Mucosa of descending colon (tissue), 3 donors: Measurements from ENCODE around the gene CACNA1C. TPM values are rescaled to one million over a fixed set of nuclear protein-coding genes. Genes with fewer than 3 reads are reported as not detected.

Experiments used
- ATAC-seq: fragments of 200-7000 bp; cut with Tn5 transposase; one replicate; pipeline ENCODE4 v1.9.1; 2020; ENCODE audit warnings: mild to moderate bottlenecking, moderate library complexity
- DNase-seq, 3 donors: peaks; one replicate each; pipeline ENCODE4 v3.0.0-alpha.2; 2020
- H3K36me3 ChIP-seq: fragments of 200-600 bp; one replicate; pipeline ENCODE4 v1.8.0; 2021; ENCODE audit warnings: low read depth, mild to moderate bottlenecking
- H3K4me1 ChIP-seq: fragments of 200-600 bp; one replicate; pipeline ENCODE4 v1.8.0; 2021; ENCODE audit warnings: low read depth, mild to moderate bottlenecking
- H3K4me3 ChIP-seq: fragments of 200-600 bp; one replicate; pipeline ENCODE4 v1.8.0; 2021; ENCODE audit warnings: mild to moderate bottlenecking
- H3K9me3 ChIP-seq: fragments of 200-600 bp; one replicate; pipeline ENCODE4 v1.8.0; 2021; ENCODE audit warnings: mild to moderate bottlenecking
- CTCF ChIP-seq: fragments of 200-600 bp; IDR thresholded peaks from one replicate; pipeline ENCODE4 v1.8.0; 2022; ENCODE audit warnings: antibody characterized with exemption, mild to moderate bottlenecking
- intact Hi-C, 2 donors: fragments of 100-400 bp; cut with DNase I in 1 of 2; cut with micrococcal nuclease in 1 of 2; formaldehyde crosslinking; loops; one replicate each; pipeline versions ENCODE4 v1.11.0 to v1.11.1; 2022; cut with DNase I, micrococcal nuclease
- total RNA-seq, 3 donors: library from RNA; stranded (reverse); fragmentation: NEBNext Ultra II Directional in 2 of 3; extraction: Animal tissue kit (Norgen Biotek cat#: 25700) in 2 of 3; gene quantifications; one replicate each; pipeline versions ENCODE4 v1.2.1 to v1.2.4, GENCODE V29; 2021 to 2023
- donor health status: DM: no; HTN: no; CAD: no; lungs with moderate emphysema.
- donor health status: DM: no; HTN: no; CAD: no.
- donor health status: DM: no; HTN: yes; CAD: no.

The CACNA1C gene
- total RNA-seq, 3 donors from 2014 or later = 5.5 to 89.4 (median 9.2) TPM

GRCh38 chr12:2027351-2027750 lies 25.4 kb upstream of the CACNA1C start:
- Histone ChIP-seq H3K36me3 (no peaks in the 10 kb centered on the region), H3K9me3 (no peaks in the 10 kb centered on the region), H3K4me3 (no peak overlapping the region), H3K4me1 (no peaks in the 10 kb centered on the region)
- no peak for TF ChIP-seq CTCF
- DNase-seq = no peak
- no peak for ATAC-seq
- intact Hi-C loops = no loop called here

GRCh38 chr12:2029851-2030250 lies 22.9 kb upstream of the CACNA1C start:
- Histone ChIP-seq H3K4me3 (no peak overlapping the region), H3K4me1 (peaks cover 2% of the 10 kb centered on the region), H3K9me3 (no peaks in the 10 kb centered on the region), H3K36me3 (no peaks in the 10 kb centered on the region)
- intact Hi-C loops = loop anchor here (10.0 kb wide), 1 partner anchor 235 kb away; no protein-coding TSS in a partner anchor
- ATAC-seq = no peak
- no peak for DNase-seq
- no peak for TF ChIP-seq CTCF

GRCh38 chr12:2032506-2032905 lies 20.3 kb upstream of the CACNA1C start:
- intact Hi-C loops = loop anchor here (10.0 kb wide), 1 partner anchor 238 kb away; no protein-coding TSS in a partner anchor
- DNase-seq (no peak), ATAC-seq (no peak)
- no peaks in the 10 kb centered on the region for H3K9me3 ChIP-seq
- no peak for TF ChIP-seq CTCF
- no peak overlapping the region for H3K4me3 ChIP-seq
- peaks cover 7% of the 10 kb centered on the region for H3K4me1 ChIP-seq
- H3K36me3 ChIP-seq = no peaks in the 10 kb centered on the region

GRCh38 chr12:2034633-2035430 lies 18.0 kb upstream of the CACNA1C start:
- Histone ChIP-seq H3K9me3 (no peaks in the 10 kb centered on the region), H3K4me3 (no peak overlapping the region), H3K36me3 (no peaks in the 10 kb centered on the region), H3K4me1 (peaks cover 7% of the 10 kb centered on the region)
- ATAC-seq (peak; percentile 99), DNase-seq (peak; percentile 87 to 95 (median 92))
- intact Hi-C loops = loop anchor here (10.0 kb wide), 1 partner anchor 240 kb away; no protein-coding TSS in a partner anchor
- TF ChIP-seq CTCF = peak; percentile 96

GRCh38 chr12:2035431-2036055 lies 17.2 kb upstream of the CACNA1C start:
- intact Hi-C loops = loop anchor here (10.0 kb wide), 1 partner anchor 241 kb away; no protein-coding TSS in a partner anchor
- H3K9me3 ChIP-seq = no peaks in the 10 kb centered on the region
- no peak overlapping the region for H3K4me3 ChIP-seq
- DNase-seq = no peak
- H3K4me1 ChIP-seq = peaks cover 7% of the 10 kb centered on the region
- no peak for ATAC-seq
- TF ChIP-seq CTCF = no peak
- no peaks in the 10 kb centered on the region for H3K36me3 ChIP-seq
